ENCODE measurements around the gene EIF4EBP2. TPM values are rescaled to one million over a fixed set of nuclear protein-coding genes. Genes with fewer than 3 reads are reported as not detected.

EIF4EBP2 gene
- polyA plus RNA-seq, 1 experiment = 31.2 TPM

DNA sequence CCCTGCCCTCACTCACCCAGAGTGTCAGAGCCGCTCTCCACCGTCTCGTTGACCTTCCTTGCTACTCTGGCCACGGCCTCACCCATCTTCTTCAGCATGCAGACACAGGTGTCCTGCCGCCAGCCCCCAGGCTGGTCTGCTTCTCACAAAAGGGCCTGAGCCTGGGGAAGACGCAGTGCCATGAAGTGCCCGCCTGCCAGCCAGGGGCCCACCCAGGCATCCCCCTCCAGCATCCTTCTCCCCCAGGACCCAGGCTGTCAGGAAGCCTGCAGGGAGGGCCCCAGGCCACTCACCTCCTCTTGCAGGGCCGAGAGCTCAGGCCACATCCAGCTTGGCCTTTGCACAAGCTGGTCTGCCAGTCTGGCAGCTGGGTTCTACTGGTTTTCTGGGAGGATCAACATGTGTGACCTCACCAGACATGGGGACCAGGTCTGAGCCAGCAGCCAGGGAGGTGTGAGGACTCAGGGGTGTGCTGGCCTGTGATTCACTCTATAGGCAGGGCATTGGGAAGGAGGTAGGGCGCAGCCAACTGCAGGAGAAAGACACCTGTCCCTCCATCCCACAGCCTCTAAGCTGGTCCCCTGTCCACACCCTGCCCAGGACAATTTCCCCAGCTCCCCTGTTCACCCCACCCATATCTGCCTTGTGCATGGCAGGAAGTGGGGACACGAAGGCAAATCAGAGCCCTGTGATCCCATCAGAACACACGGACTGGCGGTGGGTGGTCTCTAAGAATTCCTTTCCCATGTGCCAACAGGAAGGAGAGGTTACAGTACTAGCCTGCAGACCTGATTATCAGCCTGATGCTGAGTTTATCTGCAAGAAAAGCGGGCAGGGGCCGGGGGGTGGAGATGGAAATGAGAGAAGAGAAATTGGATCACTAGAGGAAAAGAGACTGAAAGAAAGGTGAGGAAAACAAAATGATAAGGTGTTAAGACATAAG lies 27.2 kb upstream of the EIF4EBP2 start:
- H3K27me3 ChIP-seq (ENCODE audit: control insufficient read depth, insufficient read depth, low read length) = peaks cover 7% of the 10 kb centered on the region
- H3K27ac ChIP-seq (ENCODE audit: low read depth, low read length) = peak overlapping the region; percentile 91
- peaks cover 6% of the 10 kb centered on the region for H3K9me3 ChIP-seq (ENCODE audit: control insufficient read depth, insufficient read depth, low read length)
- no peak for DNase-seq (ENCODE audit: low read depth, low spot score)
- CTCF ChIA-PET = interaction anchor here (1.4 to 3.3 kb wide), 2 partner anchors 12 to 261 kb away, joined by 4 to 16 read pairs; no protein-coding TSS in a partner anchor
- POLR2A ChIA-PET = interaction anchor here (1.2 to 2.5 kb wide), 2 partner anchors 28 to 184 kb away, joined by 5 to 6 read pairs; partner anchors contain the start of gene EIF4EBP2
- TF ChIP-seq, protein P1, sequence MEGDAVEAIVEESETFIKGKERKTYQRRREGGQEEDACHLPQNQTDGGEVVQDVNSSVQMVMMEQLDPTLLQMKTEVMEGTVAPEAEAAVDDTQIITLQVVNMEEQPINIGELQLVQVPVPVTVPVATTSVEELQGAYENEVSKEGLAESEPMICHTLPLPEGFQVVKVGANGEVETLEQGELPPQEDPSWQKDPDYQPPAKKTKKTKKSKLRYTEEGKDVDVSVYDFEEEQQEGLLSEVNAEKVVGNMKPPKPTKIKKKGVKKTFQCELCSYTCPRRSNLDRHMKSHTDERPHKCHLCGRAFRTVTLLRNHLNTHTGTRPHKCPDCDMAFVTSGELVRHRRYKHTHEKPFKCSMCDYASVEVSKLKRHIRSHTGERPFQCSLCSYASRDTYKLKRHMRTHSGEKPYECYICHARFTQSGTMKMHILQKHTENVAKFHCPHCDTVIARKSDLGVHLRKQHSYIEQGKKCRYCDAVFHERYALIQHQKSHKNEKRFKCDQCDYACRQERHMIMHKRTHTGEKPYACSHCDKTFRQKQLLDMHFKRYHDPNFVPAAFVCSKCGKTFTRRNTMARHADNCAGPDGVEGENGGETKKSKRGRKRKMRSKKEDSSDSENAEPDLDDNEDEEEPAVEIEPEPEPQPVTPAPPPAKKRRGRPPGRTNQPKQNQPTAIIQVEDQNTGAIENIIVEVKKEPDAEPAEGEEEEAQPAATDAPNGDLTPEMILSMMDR (IDR thresholded peaks at IDR 0.05; ENCODE audit: low read depth, low read length) = no peak
- H3K4me3 ChIP-seq (ENCODE audit: low read depth, low read length) = no peak overlapping the region

DNA sequence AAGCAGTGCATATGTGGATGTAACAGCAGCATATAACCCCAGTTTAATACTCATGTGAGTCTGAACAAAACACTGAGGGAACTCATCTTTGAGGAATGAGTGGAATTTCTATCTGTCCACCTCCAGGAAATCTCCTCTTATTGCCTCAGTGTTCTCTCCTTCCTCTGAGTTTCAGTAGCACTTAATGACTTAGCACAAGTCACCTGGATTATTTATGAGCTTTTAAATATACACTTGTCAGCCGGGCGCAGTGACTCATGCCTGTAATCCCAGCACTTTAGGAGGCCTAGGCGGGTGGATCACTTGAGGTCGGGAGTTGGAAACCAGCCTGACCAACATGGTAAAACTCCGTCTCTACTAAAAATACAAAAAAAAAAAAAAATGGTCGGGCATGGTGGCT lies 25.8 kb upstream of the EIF4EBP2 start:
- DNase-seq (ENCODE audit: low read depth, low spot score) = peak; percentile 90
- peaks cover 6% of the 10 kb centered on the region for H3K9me3 ChIP-seq (ENCODE audit: control insufficient read depth, insufficient read depth, low read length)
- CTCF ChIA-PET = interaction anchor here (1.0 to 3.3 kb wide), 4 partner anchors 12 to 262 kb away, joined by 3 to 16 read pairs (median 6); no protein-coding TSS in a partner anchor
- TF ChIP-seq, protein P1 (IDR thresholded peaks at IDR 0.05; ENCODE audit: low read depth, low read length) = no peak
- POLR2A ChIA-PET = interaction anchor here (0.6 to 2.5 kb wide), 3 partner anchors 13 to 146 kb away, joined by 3 to 6 read pairs (median 4); partner anchors contain the start of gene EIF4EBP2
- peaks cover 7% of the 10 kb centered on the region for H3K27me3 ChIP-seq (ENCODE audit: control insufficient read depth, insufficient read depth, low read length)
- H3K4me3 ChIP-seq (ENCODE audit: low read depth, low read length) = no peak overlapping the region
- peak overlapping the region; percentile 47 for H3K27ac ChIP-seq (ENCODE audit: low read depth, low read length)

DNA sequence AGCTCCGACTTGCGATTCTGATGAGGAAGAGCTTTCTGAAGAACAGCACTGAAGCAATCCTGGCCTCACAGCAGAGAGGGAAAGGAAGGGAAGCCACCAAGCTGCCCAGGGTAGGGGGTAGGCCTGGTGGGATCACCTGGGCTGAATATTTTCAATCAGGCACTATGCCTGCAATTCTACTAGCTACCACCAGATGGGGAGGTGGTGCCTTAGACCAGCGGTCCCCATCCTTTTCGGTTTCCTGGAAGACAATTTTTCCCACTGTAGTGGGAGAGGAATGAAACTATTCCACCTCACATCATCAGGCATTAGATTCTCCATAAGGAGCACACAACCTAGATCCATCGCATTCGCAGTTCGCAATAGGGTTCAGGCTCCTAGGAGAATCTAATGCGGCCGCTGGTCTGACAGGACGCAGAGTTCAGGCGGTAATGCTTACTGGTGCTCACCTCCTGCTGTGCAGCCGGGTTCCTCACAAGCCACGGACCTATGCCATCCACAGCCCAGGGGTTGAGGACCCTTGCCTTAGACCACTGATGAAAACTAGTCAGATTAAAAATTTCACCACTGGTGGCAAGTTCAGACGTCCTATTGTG lies 24.3 kb upstream of the EIF4EBP2 start:
- ChIA-PET POLR2A (no interaction called here), CTCF (interaction anchor here (0.5 to 3.7 kb wide), 4 partner anchors 11 to 74 kb away, joined by 3 to 15 read pairs (median 3); partner anchors contain the start of gene EIF4EBP2)
- H3K4me3 ChIP-seq (ENCODE audit: low read depth, low read length) = no peak overlapping the region
- H3K27me3 ChIP-seq (ENCODE audit: control insufficient read depth, insufficient read depth, low read length) = peaks cover 7% of the 10 kb centered on the region
- TF ChIP-seq, protein P1 (IDR thresholded peaks at IDR 0.05; ENCODE audit: low read depth, low read length) = peak; percentile 64
- H3K9me3 ChIP-seq (ENCODE audit: control insufficient read depth, insufficient read depth, low read length) = peaks cover 6% of the 10 kb centered on the region
- no peak overlapping the region for H3K27ac ChIP-seq (ENCODE audit: low read depth, low read length)
- no peak for DNase-seq (ENCODE audit: low read depth, low spot score)

DNA sequence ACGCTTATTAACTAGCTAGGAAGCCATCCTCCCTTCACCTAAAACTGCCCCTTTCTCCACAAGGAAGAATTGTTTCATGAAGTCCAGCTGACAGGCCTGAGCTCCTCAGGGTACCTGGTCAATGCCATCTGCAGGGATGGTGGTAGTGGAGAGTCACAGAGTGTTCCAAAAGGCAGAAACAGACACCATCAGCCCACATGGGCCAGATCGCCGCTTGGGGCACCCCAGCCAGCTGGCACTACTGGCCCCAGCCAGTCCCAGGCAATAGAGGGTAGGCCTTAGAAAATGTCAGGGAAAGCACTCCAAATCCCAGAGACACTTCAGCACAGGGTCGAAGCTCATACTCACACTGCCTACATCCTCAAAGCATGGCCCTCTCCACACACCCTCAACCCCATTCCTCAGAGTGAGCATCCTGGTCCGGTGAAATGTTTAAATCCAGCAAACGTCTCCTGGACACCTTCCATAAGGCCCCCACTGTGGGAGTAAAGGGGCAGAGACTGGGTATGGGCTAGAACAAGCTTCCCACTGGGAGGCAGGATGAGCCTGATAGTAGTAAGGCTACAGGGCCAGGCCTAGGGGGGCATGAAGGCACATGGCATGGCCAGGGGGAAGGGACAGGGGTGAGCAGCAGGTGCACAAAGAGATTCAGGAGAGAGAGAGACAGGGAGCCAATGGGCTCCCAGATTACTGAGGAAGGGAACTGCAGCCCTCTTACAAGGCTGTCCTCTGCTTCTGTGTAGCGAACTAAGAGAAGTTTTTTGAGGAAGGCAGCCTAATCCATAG lies 23.4 kb upstream of the EIF4EBP2 start:
- H3K9me3 ChIP-seq (ENCODE audit: control insufficient read depth, insufficient read depth, low read length) = peaks cover 6% of the 10 kb centered on the region
- ChIA-PET CTCF (interaction anchor here (0.6 to 3.7 kb wide), 2 partner anchors 15 to 18 kb away, joined by 4 to 15 read pairs; no protein-coding TSS in a partner anchor), POLR2A (interaction anchor here (0.9 kb wide), 1 partner anchor 23 kb away, joined by 3 read pairs; the partner anchor contains the start of gene EIF4EBP2)
- H3K27me3 ChIP-seq (ENCODE audit: control insufficient read depth, insufficient read depth, low read length) = peaks cover 7% of the 10 kb centered on the region
- DNase-seq (ENCODE audit: low read depth, low spot score) = no peak
- H3K27ac ChIP-seq (ENCODE audit: low read depth, low read length) = no peak overlapping the region
- H3K4me3 ChIP-seq (ENCODE audit: low read depth, low read length) = no peak overlapping the region
- TF ChIP-seq, protein P1 (IDR thresholded peaks at IDR 0.05; ENCODE audit: low read depth, low read length) = no peak

Measured in AG04450 (cell line).